GM08714 (cell line): ENCODE measurements around the gene ATP8B3.

Experiments used
- H3K4me3 ChIP-seq: fragments of 200-500 bp; sonication (Bioruptor generic); 2 replicates; pipeline ENCODE4 v1.5.1; 2014; ENCODE audit warnings: mild to moderate bottlenecking, low read length, inconsistent platforms
- ZNF274 ChIP-seq: IDR thresholded peaks from 2 replicates; pipeline ENCODE4 v1.6.1; 2012; ENCODE audit warnings: mild to moderate bottlenecking, low read depth, low read length

ATP8B3 gene

GRCh38 chr19:1830568-1830967, 18.5 kb upstream of the ATP8B3 start:
- no peak for TF ChIP-seq ZNF274
- H3K4me3 ChIP-seq = no peak overlapping the region

DNA sequence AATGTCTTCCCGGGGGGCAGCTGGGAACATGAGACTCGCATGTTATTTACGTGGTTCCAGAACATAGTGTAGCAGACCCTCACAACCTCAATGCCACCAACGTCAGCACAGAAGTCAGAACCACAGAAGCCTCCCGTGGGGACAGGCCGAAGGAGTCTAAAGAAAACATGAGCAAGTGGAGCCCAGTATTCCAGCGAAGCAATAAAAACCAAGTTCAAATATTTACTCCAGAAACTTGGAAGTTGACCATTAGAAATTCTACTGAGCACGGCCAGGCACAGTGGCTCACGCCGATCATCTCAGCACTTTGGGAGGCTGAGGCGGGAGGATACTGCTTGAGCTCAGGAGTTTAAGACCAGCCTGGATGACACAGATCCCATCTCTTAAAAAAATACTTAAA, 17.9 kb upstream of the ATP8B3 start:
- no peak for TF ChIP-seq ZNF274

GRCh38 chr19:1828279-1829238, 16.5 kb upstream of the ATP8B3 start:
- TF ChIP-seq ZNF274 = no peak
- no peak overlapping the region for H3K4me3 ChIP-seq

More for the DNA sequence above, 17.9 kb upstream of the ATP8B3 start:
- H3K4me3 ChIP-seq = no peak overlapping the region

- no peak overlapping the region for H3K4me3 ChIP-seq
- no peak for TF ChIP-seq ZNF274
Observed at GRCh38 chr19:1827566-1828278, 15.6 kb upstream of the ATP8B3 start.

DNA sequence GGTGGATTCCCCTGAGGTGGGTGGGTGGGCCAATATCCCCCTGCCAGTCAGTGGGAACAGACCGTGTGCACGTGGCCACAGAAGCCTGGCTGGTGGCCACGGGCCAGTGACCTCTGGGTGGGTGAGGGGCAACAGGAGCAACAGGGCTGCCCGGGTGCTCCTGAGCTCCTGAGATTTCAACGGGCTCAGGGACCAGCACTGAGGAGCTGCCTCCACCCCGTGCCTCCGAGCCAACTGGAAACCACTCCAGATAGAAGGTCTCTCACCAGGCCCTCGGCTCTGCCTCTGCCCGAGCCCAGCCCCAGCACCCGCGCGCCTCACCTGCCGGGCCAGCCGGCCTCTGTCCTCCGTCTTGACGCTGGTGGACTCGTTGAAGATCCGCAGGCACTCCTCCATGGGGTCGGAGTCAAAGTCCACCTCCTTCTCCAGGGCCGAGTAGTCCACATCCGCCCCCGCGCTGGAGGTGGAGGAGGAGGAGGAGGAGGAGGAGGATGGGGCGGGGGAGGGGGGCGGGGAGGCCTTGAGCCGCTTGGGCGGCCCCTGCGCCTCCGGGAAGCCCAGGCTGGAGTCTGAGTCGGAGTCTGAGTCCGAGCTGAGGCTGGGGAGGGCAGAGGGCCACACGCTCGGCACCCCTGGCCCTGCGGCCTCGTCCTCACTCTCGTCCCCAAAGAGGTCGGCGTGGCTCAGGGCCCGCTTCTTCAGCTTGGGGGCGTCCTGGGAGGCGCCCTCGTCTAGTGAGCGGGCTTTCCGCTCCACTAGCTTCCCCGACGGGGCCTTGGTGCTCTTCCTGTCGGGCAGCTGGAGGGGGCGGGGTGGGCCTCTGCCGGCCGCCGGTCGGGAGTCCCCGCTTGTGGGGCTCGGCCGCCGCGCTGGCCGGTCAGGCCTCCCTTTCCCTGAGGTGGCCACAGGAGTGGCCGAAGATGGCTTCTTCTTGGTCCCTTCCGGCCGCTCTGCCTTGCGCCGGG, 14.8 kb upstream of the ATP8B3 start:
- no peak for TF ChIP-seq ZNF274
- no peak overlapping the region for H3K4me3 ChIP-seq

DNA sequence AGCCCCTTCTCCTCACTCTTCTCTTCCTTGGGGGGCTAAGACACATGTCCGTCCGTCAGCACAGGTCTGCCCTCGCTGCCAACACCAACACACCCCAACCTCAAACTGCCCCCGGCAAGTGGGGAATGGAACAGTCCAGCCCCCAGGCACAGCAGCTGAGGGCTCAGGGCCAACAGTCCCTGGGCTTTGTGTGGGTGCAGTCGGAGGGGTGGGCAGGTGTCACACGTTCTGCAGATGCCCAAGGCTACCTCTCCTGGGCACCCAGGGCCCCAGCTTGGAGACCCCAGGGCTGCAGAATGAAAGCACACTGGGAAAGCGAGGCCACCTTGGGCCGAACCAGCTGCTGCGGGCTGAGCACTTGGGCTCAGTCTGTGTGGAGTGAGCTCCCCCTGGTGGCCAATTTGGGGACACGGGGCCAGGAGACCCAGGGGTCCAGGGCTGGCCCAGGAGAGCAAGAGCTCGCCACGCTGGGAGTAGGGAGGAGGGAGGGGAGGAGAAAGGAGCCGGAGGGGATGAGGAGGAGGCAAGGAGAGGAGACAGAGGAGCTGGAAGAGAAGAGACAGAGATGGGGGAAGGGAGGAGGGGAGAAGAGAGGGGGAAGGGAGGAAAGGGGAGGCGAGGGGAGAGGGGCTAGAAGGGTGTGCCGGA, 14.0 kb upstream of the ATP8B3 start:
- no peak overlapping the region for H3K4me3 ChIP-seq

DNA sequence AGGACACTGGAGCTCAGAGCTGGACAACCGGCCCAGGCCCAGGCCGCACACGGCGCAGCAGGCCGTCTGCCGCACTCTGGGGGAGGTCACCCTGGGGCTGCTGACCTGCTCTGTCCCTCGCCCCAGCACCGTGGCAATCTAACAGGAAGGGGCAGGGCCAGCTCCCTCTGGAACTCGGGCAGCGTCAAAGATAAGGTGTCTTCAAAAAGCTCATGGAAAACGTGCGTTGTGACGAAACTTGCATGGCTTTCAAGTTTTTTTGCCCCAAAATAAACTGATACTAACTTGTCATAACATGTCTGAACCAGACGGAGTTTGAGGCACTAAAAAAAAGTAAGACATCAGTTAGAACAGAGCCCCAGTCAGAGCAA, 12.2 kb upstream of the ATP8B3 start:
- H3K4me3 ChIP-seq = no peak overlapping the region
- no peak for TF ChIP-seq ZNF274

More for the DNA sequence above, 14.0 kb upstream of the ATP8B3 start:
- no peak for TF ChIP-seq ZNF274

DNA sequence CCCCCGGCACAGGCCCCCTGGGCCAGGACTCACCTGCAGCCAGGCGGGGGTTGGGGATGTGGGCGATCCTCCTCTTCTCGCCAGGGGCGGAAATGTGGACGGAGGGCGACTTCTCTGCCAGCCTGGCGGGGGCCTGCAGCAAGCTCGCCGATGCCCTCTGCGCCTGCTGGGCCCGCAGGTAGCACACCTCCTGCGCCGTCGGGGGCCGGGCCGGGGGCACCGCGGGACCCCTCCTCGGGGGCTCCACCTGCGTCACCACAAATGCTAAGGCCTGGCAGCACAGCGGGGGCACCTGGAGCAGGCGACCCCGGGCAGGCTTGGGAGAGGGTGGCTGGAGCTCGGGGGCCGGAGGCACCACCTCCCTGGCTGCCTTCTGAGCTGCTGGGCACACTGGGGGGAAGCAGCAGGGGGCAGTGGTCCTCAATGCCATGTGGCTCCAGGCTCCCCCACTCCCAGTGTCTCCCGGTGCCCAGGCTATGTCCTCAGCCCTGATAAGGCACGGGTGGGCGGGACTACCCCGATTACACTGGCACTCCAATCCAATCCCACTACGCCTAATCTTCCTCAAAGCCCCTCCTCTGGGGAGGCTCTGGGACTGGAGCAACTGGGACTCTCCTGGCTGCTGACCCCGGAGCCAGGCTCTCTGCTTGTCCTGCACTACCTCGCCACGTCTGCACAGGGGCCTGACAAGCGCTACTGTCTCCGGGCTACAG, 11.6 kb upstream of the ATP8B3 start:
- TF ChIP-seq ZNF274 = no peak
- no peak overlapping the region for H3K4me3 ChIP-seq

- TF ChIP-seq ZNF274 = no peak
- H3K4me3 ChIP-seq = no peak overlapping the region
Observed at GRCh38 chr19:1823020-1823419, 10.9 kb upstream of the ATP8B3 start.

GRCh38 chr19:1822210-1822609, 10.1 kb upstream of the ATP8B3 start:
- no peak for TF ChIP-seq ZNF274
- H3K4me3 ChIP-seq = no peak overlapping the region

DNA sequence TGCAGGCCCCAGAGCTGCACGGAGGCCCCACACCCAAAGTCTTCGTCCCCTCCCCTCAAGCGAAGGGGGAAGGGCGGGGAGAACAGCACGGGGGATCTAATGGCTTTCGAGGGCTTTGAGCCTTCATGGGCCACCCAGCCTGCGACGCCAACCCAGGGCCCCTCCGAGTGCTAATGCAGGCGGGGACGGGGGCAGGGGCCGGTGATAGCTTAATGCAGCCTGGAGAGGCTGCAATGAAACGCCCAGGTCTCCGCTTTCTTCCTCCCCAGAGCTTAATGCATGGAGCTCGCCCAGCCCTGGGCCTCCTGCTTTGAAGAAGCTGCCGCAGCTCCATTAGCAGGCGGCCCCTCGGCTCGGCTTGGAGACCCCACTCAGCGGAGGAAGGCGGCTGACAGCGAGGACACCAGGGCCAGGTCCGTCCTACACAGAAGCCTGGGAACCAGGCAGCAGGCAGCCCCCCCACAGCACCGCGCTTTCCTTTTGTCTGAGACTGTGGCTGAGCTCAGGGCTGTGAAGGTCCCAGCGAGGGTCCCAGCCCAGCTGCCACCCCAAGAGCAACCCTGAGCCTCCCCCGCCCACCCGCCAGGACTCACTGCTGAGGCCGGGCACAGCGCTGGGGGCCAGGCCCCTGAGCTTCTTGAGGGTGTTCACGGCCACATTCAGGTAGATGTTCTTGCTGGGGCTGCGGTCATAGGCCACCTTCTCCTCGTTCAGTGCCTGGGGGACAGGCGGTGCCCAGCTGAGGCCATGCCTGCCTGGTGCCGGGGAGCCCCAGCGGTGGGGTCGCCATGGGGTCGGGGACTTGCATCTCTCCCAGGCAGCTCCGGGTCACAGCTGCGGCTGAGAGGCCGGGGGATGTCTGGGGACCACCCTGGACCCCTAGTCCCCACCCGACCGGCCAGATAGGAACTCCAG, 7.5 kb upstream of the ATP8B3 start:
- TF ChIP-seq ZNF274 = no peak
- no peak overlapping the region for H3K4me3 ChIP-seq
